Mesendoderm (in vitro differentiated cells): ENCODE data around the gene TNFRSF6B.

Experiments
- DNase-seq: peaks from one replicate; pipeline ENCODE4 v3.0.0; 2013
- H2AK5ac ChIP-seq: 2 replicates; pipeline ENCODE4 v1.6.1; 2013; ENCODE audit warnings: low read length, inconsistent platforms
- H2BK120ac ChIP-seq: 2 replicates; pipeline ENCODE4 v1.6.1; 2013; ENCODE audit warnings: low read depth, mild to moderate bottlenecking, low read length, moderate library complexity, mixed read lengths
- H2BK15ac ChIP-seq: replicated peaks from 2 replicates; pipeline ENCODE4 v1.6.1; 2013; ENCODE audit warnings: low read depth, mild to moderate bottlenecking, moderate library complexity
- H2BK5ac ChIP-seq: 2 replicates; pipeline ENCODE4 v1.6.1; 2013; ENCODE audit warnings: low read length, inconsistent platforms
- H3K18ac ChIP-seq: 2 replicates; pipeline ENCODE4 v1.6.1; 2013; ENCODE audit warnings: mild to moderate bottlenecking, low read length, mixed read lengths
- H3K23ac ChIP-seq: one replicate; pipeline ENCODE4 v1.6.1; 2013; ENCODE audit warnings: low read length
- H3K27ac ChIP-seq: 2 replicates; pipeline ENCODE4 v1.5.1; 2013; ENCODE audit warnings: low read depth, mild to moderate bottlenecking, inconsistent platforms, low read length, moderate library complexity
- H3K27me3 ChIP-seq: 2 replicates; pipeline ENCODE4 v1.6.1; 2013; ENCODE audit warnings: low read length, control low read depth, mild to moderate bottlenecking, inconsistent platforms; ENCODE audit not compliant: insufficient read depth, poor library complexity
- H3K36me3 ChIP-seq: 2 replicates; pipeline ENCODE4 v1.6.1; 2013; ENCODE audit warnings: low read length, inconsistent platforms; ENCODE audit not compliant: control insufficient read depth, insufficient read depth
- H3K4ac ChIP-seq: one replicate; pipeline ENCODE4 v1.6.1; 2013; ENCODE audit warnings: low read depth, mild to moderate bottlenecking, low read length, moderate library complexity
- H3K4me1 ChIP-seq: 2 replicates; pipeline ENCODE4 v1.6.1; 2013; ENCODE audit warnings: low read depth, low read length, inconsistent platforms; ENCODE audit not compliant: control insufficient read depth
- H3K4me2 ChIP-seq: 2 replicates; pipeline ENCODE4 v1.6.1; 2013; ENCODE audit warnings: low read length
- H3K4me3 ChIP-seq: 2 replicates; pipeline ENCODE4 v1.5.1; 2013; ENCODE audit warnings: mild to moderate bottlenecking, low read length
- H3K56ac ChIP-seq: one replicate; pipeline ENCODE4 v1.6.1; 2013; ENCODE audit warnings: low read length
- H3K79me1 ChIP-seq: 2 replicates; pipeline ENCODE4 v1.6.1; 2013; ENCODE audit warnings: low read length, inconsistent platforms
- H3K79me2 ChIP-seq: 2 replicates; pipeline ENCODE4 v1.6.1; 2013; ENCODE audit warnings: mild to moderate bottlenecking, low read length; ENCODE audit not compliant: control insufficient read depth, insufficient read depth
- H3K9ac ChIP-seq: 2 replicates; pipeline ENCODE4 v1.6.1; 2013; ENCODE audit warnings: low read length, inconsistent platforms
- H4K5ac ChIP-seq: one replicate; pipeline ENCODE4 v1.6.1; 2013; ENCODE audit warnings: low read length
- H4K8ac ChIP-seq: one replicate; pipeline ENCODE4 v1.6.1; 2013; ENCODE audit warnings: low read depth, mild to moderate bottlenecking, control low read depth, low read length, moderate library complexity
- WGBS: extraction: QIAGEN DNeasy Blood & Tissue Kit; methylation state at CpG from one replicate; pipeline ENCODE4 v1.1.7; 2013; ENCODE audit warnings: low lambda C conversion rate, missing lambda C conversion rate; ENCODE audit not compliant: insufficient coverage; ENCODE audit errors: extremely low coverage; 5-methylcytosine and 5-hydroxymethylcytosine counted together

The TNFRSF6B gene

GRCh38 chr20:63652192-63652980 lies 44.1 kb upstream of the TNFRSF6B start:
- H3K23ac ChIP-seq, result no peak overlapping the region
- H3K9ac ChIP-seq, result peak overlapping the region; percentile 65
- no peaks in the 10 kb centered on the region for H3K79me1 ChIP-seq
- H2BK15ac ChIP-seq, result no peak overlapping the region
- no peak overlapping the region for H2BK5ac ChIP-seq
- DNase-seq, result peak; percentile 51
- no peaks in the 10 kb centered on the region for H3K36me3 ChIP-seq
- H3K4me1 ChIP-seq, result peaks cover 3% of the 10 kb centered on the region
- peak overlapping the region; percentile 73 for H3K56ac ChIP-seq
- H3K18ac ChIP-seq, result no peak overlapping the region
- H4K8ac ChIP-seq, result no peak overlapping the region
- WGBS, result no CpG with 5 or more reads among the region's 91 CpGs
- H3K4ac ChIP-seq, result no peak overlapping the region
- no peak overlapping the region for H2BK120ac ChIP-seq
- no peaks in the 10 kb centered on the region for H3K79me2 ChIP-seq
- H3K27ac ChIP-seq, result no peak overlapping the region
- H3K4me3 ChIP-seq, result peak overlapping the region; percentile 42
- peak overlapping the region; percentile 67 for H3K4me2 ChIP-seq
- H4K5ac ChIP-seq, result no peak overlapping the region
- H3K27me3 ChIP-seq, result no peaks in the 10 kb centered on the region
- no peak overlapping the region for H2AK5ac ChIP-seq

GRCh38 chr20:63653041-63653973 lies 43.1 kb upstream of the TNFRSF6B start, which contains the start of gene STMN3:
STMN3 (minus strand) TSS chr20:63653424; CDS start chr20:63653345, 79 bp downstream.
- H2BK120ac ChIP-seq, result no peak within 1 kb of the TSS
- WGBS, result no CpG with 5 or more reads among the region's 73 CpGs
- peaks cover 3% of the 10 kb centered on the region for H3K4me1 ChIP-seq

GRCh38 chr20:63653974-63654668 lies 42.3 kb upstream of the TNFRSF6B start:
- Histone ChIP-seq H2AK5ac (no peak overlapping the region), H2BK5ac (no peak overlapping the region), H2BK120ac (no peak overlapping the region), H3K4me3 (no peak overlapping the region), H2BK15ac (no peak overlapping the region), H3K27ac (no peak overlapping the region), H3K56ac (peak overlapping the region; percentile 86), H3K18ac (no peak overlapping the region), H3K9ac (peak overlapping the region; percentile 85), H3K4me2 (peak overlapping the region; percentile 25), H3K23ac (no peak overlapping the region), H3K4me1 (peaks cover 4% of the 10 kb centered on the region), H3K4ac (peak overlapping the region; percentile 39), H3K79me2 (no peaks in the 10 kb centered on the region), H3K27me3 (no peaks in the 10 kb centered on the region), H3K36me3 (no peaks in the 10 kb centered on the region), H3K79me1 (peaks cover 4% of the 10 kb centered on the region), H4K5ac (no peak overlapping the region), H4K8ac (no peak overlapping the region)
- no CpG with 5 or more reads among the region's 15 CpGs for WGBS
- DNase-seq, result no peak

More at GRCh38 chr20:63653041-63653973, 43.1 kb upstream of the TNFRSF6B start, which contains the start of gene STMN3:
- Histone ChIP-seq H2BK5ac (peak within 1 kb of the TSS; percentile 10), H3K27ac (no peak within 1 kb of the TSS), H3K4me3 (peak within 1 kb of the TSS; percentile 42), H2BK15ac (no peak within 1 kb of the TSS), H3K36me3 (no peaks in the 10 kb centered on the region), H3K4me2 (peak within 1 kb of the TSS; percentile 67), H3K18ac (no peak within 1 kb of the TSS), H3K9ac (peak within 1 kb of the TSS; percentile 85), H3K23ac (no peak within 1 kb of the TSS), H4K8ac (no peak within 1 kb of the TSS), H3K56ac (peak within 1 kb of the TSS; percentile 86), H3K4ac (peak within 1 kb of the TSS; percentile 39), H3K27me3 (no peaks in the 10 kb centered on the region), H2AK5ac (no peak within 1 kb of the TSS), H3K79me1 (no peaks in the 10 kb centered on the region), H3K79me2 (no peaks in the 10 kb centered on the region), H4K5ac (no peak within 1 kb of the TSS)
- DNase-seq, result peak; percentile 97

DNA sequence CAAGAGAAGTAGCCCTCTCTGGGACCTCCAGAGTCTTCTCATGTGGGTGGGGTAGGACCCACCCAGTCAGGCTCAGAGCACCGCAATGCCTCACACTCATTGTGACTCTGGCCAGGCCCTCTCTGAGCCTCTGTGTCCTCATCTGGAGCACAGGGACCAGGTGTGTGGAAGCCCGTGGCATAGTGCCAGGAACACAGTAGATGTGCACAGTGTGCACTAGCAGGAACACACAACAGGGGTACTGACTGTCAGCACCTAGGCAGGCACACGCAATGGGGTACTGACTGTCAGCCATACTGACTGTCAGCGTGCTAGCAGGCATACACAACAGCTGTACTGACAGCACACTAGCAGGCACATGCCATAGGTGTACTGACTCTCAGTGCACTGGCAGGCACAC lies 41.2 kb upstream of the TNFRSF6B start:
- Histone ChIP-seq H3K27ac (no peak overlapping the region), H3K4ac (no peak overlapping the region), H2BK5ac (no peak overlapping the region), H3K36me3 (no peaks in the 10 kb centered on the region), H3K79me2 (no peaks in the 10 kb centered on the region), H3K18ac (no peak overlapping the region), H3K79me1 (peaks cover 7% of the 10 kb centered on the region), H3K4me2 (no peak overlapping the region), H2BK120ac (no peak overlapping the region), H4K5ac (no peak overlapping the region), H3K56ac (no peak overlapping the region), H4K8ac (no peak overlapping the region), H2AK5ac (no peak overlapping the region), H3K4me1 (peaks cover 5% of the 10 kb centered on the region), H3K27me3 (no peaks in the 10 kb centered on the region), H3K9ac (no peak overlapping the region), H3K23ac (no peak overlapping the region), H2BK15ac (no peak overlapping the region), H3K4me3 (no peak overlapping the region)
- no peak for DNase-seq
- no CpG with 5 or more reads among the region's 4 CpGs for WGBS

- Histone ChIP-seq H3K9ac (no peak overlapping the region), H3K27me3 (no peaks in the 10 kb centered on the region), H2BK5ac (no peak overlapping the region), H3K23ac (no peak overlapping the region), H3K36me3 (no peaks in the 10 kb centered on the region), H4K5ac (no peak overlapping the region), H3K27ac (no peak overlapping the region), H3K4me2 (no peak overlapping the region), H4K8ac (no peak overlapping the region), H2BK120ac (no peak overlapping the region), H3K56ac (no peak overlapping the region), H3K4ac (no peak overlapping the region), H3K4me1 (peaks cover 5% of the 10 kb centered on the region), H2AK5ac (no peak overlapping the region), H3K18ac (no peak overlapping the region), H2BK15ac (no peak overlapping the region), H3K4me3 (no peak overlapping the region), H3K79me2 (no peaks in the 10 kb centered on the region), H3K79me1 (peaks cover 7% of the 10 kb centered on the region)
- no peak for DNase-seq
- WGBS, result no CpG with 5 or more reads among the region's 3 CpGs
These were observed 40.0 kb upstream of the TNFRSF6B start for GRCh38 chr20:63656451-63656850.
